ENCODE data around the gene FCRLA. TPM values are rescaled to one million over a fixed set of nuclear protein-coding genes. Genes with fewer than 3 reads are reported as not detected.
"Not testable (repeated sequence)": the region's sequence is repeated elsewhere in the genome, so short reads cannot be mapped to it uniquely, and the experiment has no call there.

FCRLA gene
- total RNA-seq, 1 donor from 2014 or later = 0.11 TPM

DNA sequence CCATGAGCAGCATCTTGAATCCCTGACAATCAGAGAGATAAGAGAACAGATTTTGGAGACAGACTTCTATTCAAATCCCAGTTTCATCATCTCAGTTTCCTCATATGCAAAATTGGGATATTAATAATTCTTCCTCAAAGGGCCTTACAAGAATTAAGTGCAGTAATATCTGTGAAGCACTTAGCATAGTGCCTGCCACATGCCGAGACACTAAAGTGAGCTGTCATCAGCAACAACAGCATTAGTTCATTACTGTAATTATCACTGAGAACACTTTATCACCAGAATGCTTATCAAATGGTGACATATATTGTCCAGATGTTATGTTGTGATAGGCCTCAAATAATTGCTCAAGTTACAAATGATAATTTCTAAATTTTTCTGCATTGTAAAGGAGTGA is 13.4 kb downstream of the FCRLA start:
- intact Hi-C loops (cut with micrococcal nuclease) = no loop called here
- no peaks in the 10 kb centered on the region for H3K9me3 ChIP-seq (replicated peaks)
- TF ChIP-seq, protein P1, sequence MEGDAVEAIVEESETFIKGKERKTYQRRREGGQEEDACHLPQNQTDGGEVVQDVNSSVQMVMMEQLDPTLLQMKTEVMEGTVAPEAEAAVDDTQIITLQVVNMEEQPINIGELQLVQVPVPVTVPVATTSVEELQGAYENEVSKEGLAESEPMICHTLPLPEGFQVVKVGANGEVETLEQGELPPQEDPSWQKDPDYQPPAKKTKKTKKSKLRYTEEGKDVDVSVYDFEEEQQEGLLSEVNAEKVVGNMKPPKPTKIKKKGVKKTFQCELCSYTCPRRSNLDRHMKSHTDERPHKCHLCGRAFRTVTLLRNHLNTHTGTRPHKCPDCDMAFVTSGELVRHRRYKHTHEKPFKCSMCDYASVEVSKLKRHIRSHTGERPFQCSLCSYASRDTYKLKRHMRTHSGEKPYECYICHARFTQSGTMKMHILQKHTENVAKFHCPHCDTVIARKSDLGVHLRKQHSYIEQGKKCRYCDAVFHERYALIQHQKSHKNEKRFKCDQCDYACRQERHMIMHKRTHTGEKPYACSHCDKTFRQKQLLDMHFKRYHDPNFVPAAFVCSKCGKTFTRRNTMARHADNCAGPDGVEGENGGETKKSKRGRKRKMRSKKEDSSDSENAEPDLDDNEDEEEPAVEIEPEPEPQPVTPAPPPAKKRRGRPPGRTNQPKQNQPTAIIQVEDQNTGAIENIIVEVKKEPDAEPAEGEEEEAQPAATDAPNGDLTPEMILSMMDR (IDR thresholded peaks at IDR 0.05; ENCODE audit: borderline replicate concordance) = no peak

GRCh38 chr1:161720956-161721737 is 14.1 kb downstream of the FCRLA start, which contains the start of gene FCRLB:
FCRLB (plus strand) TSS chr1:161721544; CDS start chr1:161722673, 1,129 bp downstream.
- Histone ChIP-seq H3K9me3 (replicated peaks) (no peaks in the 10 kb centered on the region), H3K4me1 (peaks cover 9% of the 10 kb centered on the region), H3K27me3 (ENCODE audit: low read depth) (peaks cover 38% of the 10 kb centered on the region), H3K4me3 (no peak within 1 kb of the TSS), H3K36me3 (no peaks in the 10 kb centered on the region), H3K27ac (replicated peaks) (no peak within 1 kb of the TSS)
- TF ChIP-seq, protein P1 (IDR thresholded peaks at IDR 0.05; ENCODE audit: borderline replicate concordance) = no peak
- DNase-seq = no peak
- intact Hi-C loops (cut with micrococcal nuclease) = no loop called here

More for the DNA sequence above, 13.4 kb downstream of the FCRLA start:
- peaks cover 2% of the 10 kb centered on the region for H3K4me1 ChIP-seq
- peaks cover 45% of the 10 kb centered on the region for H3K27me3 ChIP-seq (ENCODE audit: low read depth)
- H3K36me3 ChIP-seq = no peaks in the 10 kb centered on the region
- H3K4me3 ChIP-seq = no peak overlapping the region
- no peak overlapping the region for H3K27ac ChIP-seq (replicated peaks)
- DNase-seq = no peak

GRCh38 chr1:161721738-161722343 is 14.8 kb downstream of the FCRLA start:
- peaks cover 16% of the 10 kb centered on the region for H3K4me1 ChIP-seq
- no peak overlapping the region for H3K27ac ChIP-seq (replicated peaks)
- no peaks in the 10 kb centered on the region for H3K36me3 ChIP-seq
- H3K27me3 ChIP-seq (ENCODE audit: low read depth) = peaks cover 35% of the 10 kb centered on the region
- intact Hi-C loops (cut with micrococcal nuclease) = no loop called here
- H3K9me3 ChIP-seq (replicated peaks) = no peaks in the 10 kb centered on the region
- no peak for DNase-seq
- no peak overlapping the region for H3K4me3 ChIP-seq
- TF ChIP-seq, protein P1 (IDR thresholded peaks at IDR 0.05; ENCODE audit: borderline replicate concordance) = no peak

GRCh38 chr1:161722406-161722805 is 15.4 kb downstream of the FCRLA start:
- peaks cover 35% of the 10 kb centered on the region for H3K27me3 ChIP-seq (ENCODE audit: low read depth)
- no peak for DNase-seq
- TF ChIP-seq, protein P1 (IDR thresholded peaks at IDR 0.05; ENCODE audit: borderline replicate concordance) = no peak
- intact Hi-C loops (cut with micrococcal nuclease) = no loop called here
- H3K4me3 ChIP-seq = no peak overlapping the region
- peaks cover 19% of the 10 kb centered on the region for H3K4me1 ChIP-seq
- H3K36me3 ChIP-seq = no peaks in the 10 kb centered on the region
- no peaks in the 10 kb centered on the region for H3K9me3 ChIP-seq (replicated peaks)
- H3K27ac ChIP-seq (replicated peaks) = no peak overlapping the region

DNA sequence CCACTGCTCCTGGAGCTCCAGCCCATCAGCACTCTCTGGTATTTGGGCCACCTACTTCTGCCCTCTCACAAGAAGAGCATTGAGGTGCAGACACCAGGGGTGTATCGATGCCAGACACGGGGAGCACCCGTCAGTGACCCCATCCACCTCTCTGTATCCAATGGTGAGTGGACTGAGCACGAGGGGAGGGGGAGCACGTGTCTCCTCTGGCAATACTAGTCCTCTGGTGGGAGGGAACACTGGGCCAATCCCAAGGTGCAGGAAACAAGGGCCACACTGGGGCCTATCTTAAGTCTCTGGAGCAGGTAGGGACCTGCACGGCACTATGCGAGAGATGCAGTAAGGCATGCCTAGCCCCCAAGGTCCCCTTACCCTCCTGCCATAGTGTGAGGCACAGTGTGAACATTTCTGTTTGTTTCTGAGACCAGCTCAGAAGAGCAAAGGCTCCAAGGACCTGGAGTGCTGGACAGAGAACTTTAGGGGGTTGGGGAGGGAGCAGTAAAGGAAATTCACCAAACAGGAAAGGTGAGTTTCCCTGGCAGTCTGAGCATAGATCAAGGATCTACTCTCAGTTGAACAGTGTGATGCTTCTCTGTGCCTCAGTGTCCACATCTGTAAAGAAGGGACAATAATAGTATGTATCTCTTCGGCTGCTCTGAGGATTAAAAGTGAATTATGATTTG is 16.6 kb downstream of the FCRLA start:
- DNase-seq = no peak
- Histone ChIP-seq H3K4me3 (no peak overlapping the region), H3K36me3 (no peaks in the 10 kb centered on the region), H3K4me1 (peaks cover 24% of the 10 kb centered on the region), H3K27me3 (ENCODE audit: low read depth) (peaks cover 28% of the 10 kb centered on the region), H3K9me3 (replicated peaks) (no peaks in the 10 kb centered on the region), H3K27ac (replicated peaks) (no peak overlapping the region)
- TF ChIP-seq, protein P1 (IDR thresholded peaks at IDR 0.05; ENCODE audit: borderline replicate concordance) = no peak
- intact Hi-C loops (cut with micrococcal nuclease) = no loop called here

DNA sequence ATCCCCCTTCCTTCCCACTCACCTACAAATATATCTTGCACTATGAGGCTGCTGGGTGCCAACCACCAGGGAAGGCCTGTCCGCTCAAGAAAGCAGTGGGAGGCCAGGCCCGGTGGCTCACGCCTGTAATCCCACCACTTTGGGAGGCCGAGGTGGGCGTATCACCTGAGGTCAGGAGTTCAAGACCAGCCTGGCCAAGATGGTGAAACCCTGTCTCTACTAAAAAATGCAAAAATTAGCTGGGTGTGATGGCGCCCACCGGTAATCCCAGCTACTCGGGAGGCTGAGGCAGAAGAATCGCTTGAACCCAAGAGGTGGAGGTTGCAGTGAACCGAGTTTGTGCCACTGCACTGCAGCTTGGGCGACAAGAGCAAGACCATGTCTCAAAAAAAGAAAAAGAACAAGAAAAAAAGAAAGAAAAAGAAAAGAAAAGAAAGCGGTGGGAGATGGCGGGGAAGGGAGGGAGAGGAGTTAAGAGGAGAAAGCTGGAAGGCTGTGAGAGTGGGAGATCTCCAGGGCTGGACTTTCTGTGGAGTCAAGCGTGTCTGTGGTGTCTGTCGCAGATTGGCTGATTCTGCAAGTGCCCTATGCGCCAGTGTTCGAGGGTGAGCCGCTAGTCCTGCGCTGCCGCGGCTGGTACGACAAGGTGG is 18.4 kb downstream of the FCRLA start:
- H3K27ac ChIP-seq (replicated peaks) = peak overlapping the region; percentile 94
- DNase-seq; H3K36me3 ChIP-seq; intact Hi-C loops (cut with micrococcal nuclease); H3K9me3 ChIP-seq (replicated peaks): not testable (repeated sequence)
- H3K4me1 ChIP-seq = peaks cover 24% of the 10 kb centered on the region
- H3K27me3 ChIP-seq (ENCODE audit: low read depth) = peaks cover 20% of the 10 kb centered on the region
- peak overlapping the region; percentile 97 for H3K4me3 ChIP-seq

All from left ventricle myocardium inferior (tissue), 1 donor.